Small intestine (tissue), 7 donors: ENCODE results near the gene TMEM273. TPM values are rescaled to one million over a fixed set of nuclear protein-coding genes. Genes with fewer than 3 reads are reported as not detected.

ENCODE experiments used
- DNase-seq, 2 donors: peaks; one replicate each; pipeline versions ENCODE4 v3.0.0 to v3.0.0-alpha.2; 2013
- FAIRE-seq: peaks from 2 replicates; lab custom pipeline; 2012; peaks lifted over from hg19 to GRCh38; lab: Jason Lieb, UNC
- H3K27ac ChIP-seq, 3 donors: one replicate each; pipeline ENCODE4 v1.5.1; 2013; ENCODE audit warnings: low read length in 2 of 3, mild to moderate bottlenecking in 2 of 3, control low read depth in 1 of 3, inconsistent platforms in 1 of 3, low read depth in 1 of 3, moderate library complexity in 1 of 3
- H3K27me3 ChIP-seq, 3 donors: one replicate each; pipeline ENCODE4 v1.6.1; 2013; ENCODE audit warnings: low read length in 3 of 3, inconsistent platforms in 1 of 3; ENCODE audit not compliant: control insufficient read depth in 3 of 3, insufficient read depth in 3 of 3
- H3K36me3 ChIP-seq, 3 donors: one replicate each; pipeline ENCODE4 v1.6.1; 2013; ENCODE audit warnings: low read length in 3 of 3, inconsistent platforms in 1 of 3, low read depth in 1 of 3, mild to moderate bottlenecking in 1 of 3, moderate library complexity in 1 of 3; ENCODE audit not compliant: control insufficient read depth in 3 of 3, insufficient read depth in 2 of 3
- H3K4me1 ChIP-seq, 3 donors: one replicate each; pipeline ENCODE4 v1.6.1; 2013; ENCODE audit warnings: low read length in 2 of 3, inconsistent platforms in 1 of 3, low read depth in 1 of 3, mild to moderate bottlenecking in 1 of 3, moderate library complexity in 1 of 3; ENCODE audit not compliant: control insufficient read depth in 3 of 3, insufficient read depth in 2 of 3
- H3K4me3 ChIP-seq, 3 donors: one replicate each; pipeline ENCODE4 v1.5.1; 2013; ENCODE audit warnings: low read length in 3 of 3, control low read depth in 1 of 3, inconsistent platforms in 1 of 3, low read depth in 1 of 3, mild to moderate bottlenecking in 1 of 3, moderate library complexity in 1 of 3
- H3K9me3 ChIP-seq, 2 donors: one replicate each; pipeline ENCODE4 v1.6.1; 2013; ENCODE audit warnings: low read depth in 1 of 2, low read length in 1 of 2; ENCODE audit not compliant: control insufficient read depth in 2 of 2, insufficient read depth in 1 of 2
- WGBS, 3 donors: extraction: QIAGEN DNeasy Blood & Tissue Kit; methylation state at CpG; one replicate each; pipeline ENCODE4 v1.1.7; 2013; 5-methylcytosine and 5-hydroxymethylcytosine counted together
- polyA plus RNA-seq, 4 donors: library from polyadenylated mRNA; stranded (reverse) in 3 of 4; unstranded in 1 of 4; fragments of 200-250 nt in 3 of 4; fragments of 120-200 nt in 1 of 4; gene quantifications; one replicate each; pipeline versions ENCODE4 v1.2.1 to v1.2.3, GENCODE V29; 2013
- donor health status: healthy with polysubstance abuse.
- donor health status: control.
- donor health status: control.
- donor health status: Bipolar disorder and iron deficiency.
- donor health status: healthy.

Gene TMEM273
- polyA plus RNA-seq, 4 donors = 1.8 to 19.9 (median 3.4) TPM

- FAIRE-seq = no peak
- no peaks in the 10 kb centered on the region for H3K27me3 ChIP-seq
These were observed 37.2 kb upstream of the TMEM273 start for GRCh38 chr10:49225218-49225876.

GRCh38 chr10:49223205-49223604 lies 35.0 kb upstream of the TMEM273 start:
- DNase-seq = no peak
- Histone ChIP-seq H3K4me3 (no peak overlapping the region), H3K27me3 (no peaks in the 10 kb centered on the region), H3K27ac (no peak overlapping the region), H3K9me3 (no peaks in the 10 kb centered on the region), H3K36me3 (no peaks in the 10 kb centered on the region), H3K4me1 (no peaks in the 10 kb centered on the region)
- FAIRE-seq = no peak

More at GRCh38 chr10:49225218-49225876, 37.2 kb upstream of the TMEM273 start:
- H3K4me3 ChIP-seq = no peak overlapping the region
- H3K36me3 ChIP-seq = no peaks in the 10 kb centered on the region
- H3K9me3 ChIP-seq = no peaks in the 10 kb centered on the region
- no peaks in the 10 kb centered on the region for H3K4me1 ChIP-seq
- no peak overlapping the region for H3K27ac ChIP-seq
- 78 to 81% (median 79%) methylated on average over 12 of the region's 12 CpGs for WGBS, 3 donors
- no peak for DNase-seq

- no peaks in the 10 kb centered on the region for H3K36me3 ChIP-seq
- H3K27ac ChIP-seq = no peak overlapping the region
- no peak overlapping the region for H3K4me3 ChIP-seq
- no peaks in the 10 kb centered on the region for H3K27me3 ChIP-seq
- DNase-seq = no peak
- no peaks in the 10 kb centered on the region for H3K9me3 ChIP-seq
- no peaks in the 10 kb centered on the region for H3K4me1 ChIP-seq
- WGBS, 3 donors = 90 to 93% (median 90%) methylated on average over 3 of the region's 3 CpGs
- no peak for FAIRE-seq
These were observed 34.0 kb upstream of the TMEM273 start for GRCh38 chr10:49222170-49222569.

- Histone ChIP-seq H3K9me3 (no peaks in the 10 kb centered on the region), H3K4me1 (no peaks in the 10 kb centered on the region), H3K4me3 (no peak overlapping the region), H3K27me3 (no peaks in the 10 kb centered on the region), H3K27ac (no peak overlapping the region), H3K36me3 (no peaks in the 10 kb centered on the region)
- WGBS, 3 donors = 71 to 79% (median 78%) methylated on average over 2 of the region's 2 CpGs
- DNase-seq (no peak), FAIRE-seq (no peak)
These were observed 32.5 kb upstream of the TMEM273 start for GRCh38 chr10:49220679-49221078.

GRCh38 chr10:49220031-49220430 lies 31.8 kb upstream of the TMEM273 start:
- 71 to 90% (median 80%) methylated on average over 1 of the region's 1 CpG for WGBS, 3 donors
- no peaks in the 10 kb centered on the region for H3K27me3 ChIP-seq
- no peak overlapping the region for H3K27ac ChIP-seq
- FAIRE-seq (no peak), DNase-seq (no peak)
- no peaks in the 10 kb centered on the region for H3K9me3 ChIP-seq
- no peaks in the 10 kb centered on the region for H3K4me1 ChIP-seq
- no peaks in the 10 kb centered on the region for H3K36me3 ChIP-seq
- H3K4me3 ChIP-seq = no peak overlapping the region

GRCh38 chr10:49219248-49219647 lies 31.1 kb upstream of the TMEM273 start:
- DNase-seq (no peak), FAIRE-seq (no peak)
- Histone ChIP-seq H3K36me3 (no peaks in the 10 kb centered on the region), H3K9me3 (no peaks in the 10 kb centered on the region), H3K4me1 (no peaks in the 10 kb centered on the region), H3K4me3 (no peak overlapping the region), H3K27ac (no peak overlapping the region), H3K27me3 (peaks cover 0 to 2% (median 0%) of the 10 kb centered on the region in 3 donors)
- 22 to 49% (median 46%) methylated on average over 2 of the region's 2 CpGs for WGBS, 3 donors

- Histone ChIP-seq H3K36me3 (no peaks in the 10 kb centered on the region), H3K9me3 (no peaks in the 10 kb centered on the region), H3K27me3 (peaks cover 0 to 2% (median 0%) of the 10 kb centered on the region in 3 donors), H3K4me1 (no peaks in the 10 kb centered on the region), H3K27ac (no peak overlapping the region), H3K4me3 (no peak overlapping the region)
- DNase-seq (no peak), FAIRE-seq (no peak)
- WGBS, 3 donors = 39 to 72% (median 59%) methylated on average over 2 of the region's 2 CpGs
These were observed 30.3 kb upstream of the TMEM273 start for GRCh38 chr10:49218480-49218879.

GRCh38 chr10:49217645-49218044 lies 29.5 kb upstream of the TMEM273 start:
- Histone ChIP-seq H3K27me3 (peaks cover 0 to 2% (median 0%) of the 10 kb centered on the region in 3 donors), H3K36me3 (no peaks in the 10 kb centered on the region), H3K4me3 (no peak overlapping the region), H3K27ac (no peak overlapping the region), H3K4me1 (no peaks in the 10 kb centered on the region), H3K9me3 (no peaks in the 10 kb centered on the region)
- no peak for DNase-seq
- no peak for FAIRE-seq
- WGBS, 3 donors = 29 to 57% (median 32%) methylated on average over 2 of the region's 2 CpGs

GRCh38 chr10:49213211-49213610 lies 25.0 kb upstream of the TMEM273 start:
- Histone ChIP-seq H3K27me3 (peaks cover 0 to 2% (median 0%) of the 10 kb centered on the region in 3 donors), H3K9me3 (no peaks in the 10 kb centered on the region), H3K36me3 (no peaks in the 10 kb centered on the region), H3K4me1 (no peaks in the 10 kb centered on the region), H3K27ac (no peak overlapping the region), H3K4me3 (no peak overlapping the region)
- 56 to 77% (median 58%) methylated on average over 3 of the region's 3 CpGs for WGBS, 3 donors
- DNase-seq (no peak), FAIRE-seq (no peak)
